GM06990 (cell line): ENCODE measurements around the gene HEMGN.

Experiments used
- DNase-seq: peaks from one replicate; pipeline ENCODE4 v3.0.0-alpha.2; 2011; ENCODE audit not compliant: insufficient read length; ENCODE audit errors: extremely low read depth
- H3K27me3 ChIP-seq: replicated peaks from 2 replicates; pipeline ENCODE4 v1.6.0; 2011; ENCODE audit warnings: low read length; ENCODE audit not compliant: control insufficient read depth, insufficient read depth
- H3K36me3 ChIP-seq: 2 replicates; pipeline ENCODE4 v1.5.1; 2011; ENCODE audit warnings: low read length; ENCODE audit not compliant: control insufficient read depth, insufficient read depth
- H3K4me3 ChIP-seq: replicated peaks from 2 replicates; pipeline ENCODE4 v1.5.1; 2011; ENCODE audit warnings: low read depth, mild to moderate bottlenecking, control low read depth, low read length
- TF ChIP-seq, protein P1 (sequence below): IDR thresholded peaks from 2 replicates; pipeline ENCODE4 v1.5.1; 2011; ENCODE audit warnings: low read length, control low read depth, mild to moderate bottlenecking, inconsistent platforms; ENCODE audit not compliant: insufficient read depth, poor library complexity, severe bottlenecking

Gene HEMGN, protein sequence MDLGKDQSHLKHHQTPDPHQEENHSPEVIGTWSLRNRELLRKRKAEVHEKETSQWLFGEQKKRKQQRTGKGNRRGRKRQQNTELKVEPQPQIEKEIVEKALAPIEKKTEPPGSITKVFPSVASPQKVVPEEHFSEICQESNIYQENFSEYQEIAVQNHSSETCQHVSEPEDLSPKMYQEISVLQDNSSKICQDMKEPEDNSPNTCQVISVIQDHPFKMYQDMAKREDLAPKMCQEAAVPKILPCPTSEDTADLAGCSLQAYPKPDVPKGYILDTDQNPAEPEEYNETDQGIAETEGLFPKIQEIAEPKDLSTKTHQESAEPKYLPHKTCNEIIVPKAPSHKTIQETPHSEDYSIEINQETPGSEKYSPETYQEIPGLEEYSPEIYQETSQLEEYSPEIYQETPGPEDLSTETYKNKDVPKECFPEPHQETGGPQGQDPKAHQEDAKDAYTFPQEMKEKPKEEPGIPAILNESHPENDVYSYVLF

DNA sequence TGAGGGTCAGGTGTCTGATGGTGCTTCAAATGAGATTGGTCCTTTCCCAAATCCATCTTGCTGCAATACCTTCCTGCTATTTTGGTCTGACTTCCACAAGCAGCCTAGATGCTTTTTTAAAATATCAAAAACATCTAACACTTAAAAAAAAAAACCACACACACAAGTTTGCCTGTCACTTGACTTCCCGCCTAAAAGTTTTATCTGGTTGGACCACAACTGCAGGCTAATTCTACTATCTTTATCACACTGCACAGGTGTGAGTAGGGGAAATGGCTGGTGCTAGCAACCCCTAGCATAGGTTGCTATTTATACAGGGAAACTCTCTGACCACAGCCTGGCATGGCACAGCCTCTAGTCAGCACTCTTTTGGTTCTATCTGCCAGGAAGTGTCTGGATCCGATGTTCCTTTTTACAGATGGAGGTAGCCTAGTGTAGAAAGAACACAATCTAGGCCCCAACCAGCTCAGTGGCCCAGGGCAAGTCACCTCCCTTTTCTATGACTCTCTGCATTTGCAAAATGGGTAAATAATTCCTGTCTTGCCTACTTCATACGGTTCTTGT, at the start of gene HEMGN:
Gene HEMGN, minus strand, starts transcription at position 92 of the 564 bp plus-strand sequence. Its CDS starts 36 bp downstream, at position 56.
- no peak within 1 kb of the TSS for H3K4me3 ChIP-seq
- no peak for DNase-seq
- no peaks in the 10 kb centered on the region for H3K36me3 ChIP-seq
- TF ChIP-seq, protein P1, sequence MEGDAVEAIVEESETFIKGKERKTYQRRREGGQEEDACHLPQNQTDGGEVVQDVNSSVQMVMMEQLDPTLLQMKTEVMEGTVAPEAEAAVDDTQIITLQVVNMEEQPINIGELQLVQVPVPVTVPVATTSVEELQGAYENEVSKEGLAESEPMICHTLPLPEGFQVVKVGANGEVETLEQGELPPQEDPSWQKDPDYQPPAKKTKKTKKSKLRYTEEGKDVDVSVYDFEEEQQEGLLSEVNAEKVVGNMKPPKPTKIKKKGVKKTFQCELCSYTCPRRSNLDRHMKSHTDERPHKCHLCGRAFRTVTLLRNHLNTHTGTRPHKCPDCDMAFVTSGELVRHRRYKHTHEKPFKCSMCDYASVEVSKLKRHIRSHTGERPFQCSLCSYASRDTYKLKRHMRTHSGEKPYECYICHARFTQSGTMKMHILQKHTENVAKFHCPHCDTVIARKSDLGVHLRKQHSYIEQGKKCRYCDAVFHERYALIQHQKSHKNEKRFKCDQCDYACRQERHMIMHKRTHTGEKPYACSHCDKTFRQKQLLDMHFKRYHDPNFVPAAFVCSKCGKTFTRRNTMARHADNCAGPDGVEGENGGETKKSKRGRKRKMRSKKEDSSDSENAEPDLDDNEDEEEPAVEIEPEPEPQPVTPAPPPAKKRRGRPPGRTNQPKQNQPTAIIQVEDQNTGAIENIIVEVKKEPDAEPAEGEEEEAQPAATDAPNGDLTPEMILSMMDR = no peak
- no peaks in the 10 kb centered on the region for H3K27me3 ChIP-seq

DNA sequence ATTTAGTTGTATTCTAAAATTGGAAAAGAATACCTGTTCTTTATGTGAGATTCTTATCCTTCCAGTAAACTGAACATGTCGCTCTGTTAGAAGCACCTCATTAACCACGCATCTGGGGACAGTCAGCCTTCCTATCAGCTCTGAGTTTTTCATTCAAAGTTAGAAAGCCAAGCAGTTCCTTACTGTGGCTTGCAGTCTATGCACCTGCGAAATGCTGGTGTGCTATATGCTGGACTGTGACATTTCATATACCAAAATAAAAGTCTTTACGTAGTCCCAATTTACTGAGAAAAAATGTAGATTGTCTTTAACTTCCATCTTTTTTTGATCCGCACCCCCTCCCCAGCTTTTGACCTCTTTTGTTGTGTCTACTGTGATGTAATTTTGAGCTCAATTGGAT, 49.5 kb upstream of the HEMGN start:
- Histone ChIP-seq H3K36me3 (no peaks in the 10 kb centered on the region), H3K4me3 (peak overlapping the region; percentile 17), H3K27me3 (no peaks in the 10 kb centered on the region)
- DNase-seq = no peak
- TF ChIP-seq, protein P1 = no peak

DNA sequence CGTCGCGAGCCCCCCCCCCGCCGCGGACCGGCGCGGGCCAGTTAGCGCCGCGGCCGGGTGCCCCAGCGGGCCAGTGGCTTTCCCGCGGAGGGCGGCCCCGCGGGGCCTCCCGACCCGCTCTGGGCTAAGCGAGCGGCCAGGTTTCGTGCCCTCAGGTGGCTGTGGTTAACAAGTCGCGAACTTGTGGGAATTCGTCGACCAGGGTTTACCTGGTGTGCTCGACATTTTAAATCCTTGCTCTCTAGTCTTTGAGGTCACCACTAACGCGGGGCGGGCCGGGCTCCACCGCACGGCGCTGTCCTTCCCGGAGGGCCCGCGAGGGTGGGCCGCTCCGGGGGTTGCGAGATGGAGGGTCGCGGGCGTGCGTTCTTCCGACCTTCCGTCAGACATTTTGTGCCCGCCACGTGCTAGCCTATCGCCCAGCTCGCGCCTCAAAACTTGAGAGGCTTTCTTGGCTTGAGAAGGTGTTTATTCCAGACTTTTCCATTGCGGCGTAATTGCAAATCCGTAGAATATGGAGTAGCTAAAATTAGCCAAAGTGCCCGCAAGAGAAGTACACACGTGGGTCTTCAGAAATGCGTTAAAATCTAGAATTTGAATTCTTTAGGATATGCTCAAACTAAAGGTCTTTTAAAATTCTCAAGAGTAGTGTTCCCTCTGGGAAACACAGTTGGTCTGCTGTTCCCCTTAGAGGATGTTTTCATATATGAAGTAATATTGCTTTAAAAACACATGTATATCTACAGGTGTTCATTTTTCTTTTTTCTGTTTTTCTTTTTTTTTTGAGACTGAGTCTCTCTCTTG, 47.3 kb upstream of the HEMGN start:
- DNase-seq = no peak
- no peaks in the 10 kb centered on the region for H3K27me3 ChIP-seq
- H3K36me3 ChIP-seq = no peaks in the 10 kb centered on the region
- TF ChIP-seq, protein P1 = no peak
- H3K4me3 ChIP-seq = peak overlapping the region; percentile 85

DNA sequence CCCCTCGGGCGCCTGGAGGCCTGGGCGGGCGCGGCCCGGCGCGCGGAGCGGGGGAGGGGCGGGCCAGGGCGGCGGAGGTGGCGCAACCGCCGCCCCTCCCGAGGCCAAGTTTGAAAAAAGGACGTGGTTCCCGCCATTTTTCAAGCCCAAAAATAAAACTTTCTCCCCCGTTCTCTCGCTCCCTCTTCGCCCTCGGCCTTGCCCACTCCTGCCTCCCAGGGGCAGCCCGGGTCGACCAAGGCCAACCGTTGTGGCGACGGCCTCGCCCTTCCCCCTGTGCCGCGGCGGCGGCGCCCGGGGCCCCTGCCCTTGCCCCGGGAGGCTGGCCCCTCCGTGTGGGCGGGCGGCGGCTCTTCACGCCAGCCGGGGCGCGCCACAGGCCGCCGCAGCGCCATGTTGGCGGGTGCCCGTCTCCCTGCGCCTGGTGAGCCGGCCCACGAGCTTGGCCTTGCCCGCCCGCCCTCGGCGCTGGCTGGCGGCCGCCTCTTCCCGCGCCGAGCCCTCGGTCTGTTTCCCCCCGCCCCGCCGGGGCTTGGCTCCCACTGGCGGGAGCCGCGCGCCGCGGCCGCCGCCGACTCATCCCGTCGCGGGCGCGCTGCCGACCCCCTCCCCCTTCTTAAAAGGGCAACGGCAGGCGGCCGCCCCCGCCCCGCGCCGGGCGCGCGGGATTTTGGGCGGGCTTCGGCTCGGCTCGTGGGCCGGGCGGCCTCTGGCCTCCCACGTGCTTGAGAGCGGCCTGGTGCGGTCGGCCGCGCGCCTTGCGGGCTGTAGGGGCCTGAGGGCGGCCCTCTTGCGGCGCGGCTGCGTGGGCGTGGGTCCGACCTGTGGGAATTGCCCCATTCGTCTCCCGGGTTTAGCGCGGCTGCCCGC, 46.5 kb upstream of the HEMGN start:
- H3K36me3 ChIP-seq = no peaks in the 10 kb centered on the region
- no peaks in the 10 kb centered on the region for H3K27me3 ChIP-seq

More for the DNA sequence above, 46.5 kb upstream of the HEMGN start:
- peak; percentile 93 for DNase-seq
- TF ChIP-seq, protein P1 = no peak
- H3K4me3 ChIP-seq = peak overlapping the region; percentile 85
